GM18907 (cell line): ENCODE results near the gene SRSF7.
A peak's percentile ranks its signal among the peaks of the same experiment; 100 is the strongest.
"Not testable (repeated sequence)": the region's sequence is repeated elsewhere in the genome, so short reads cannot be mapped to it uniquely, and the experiment has no call there.

Experiments used
- ATAC-seq: cut with Tn5 transposase; IDR thresholded peaks from one replicate; pipeline ENCODE4 v1.9.1; 2021; ENCODE audit warnings: mild to moderate bottlenecking, moderate library complexity; ENCODE audit not compliant: unreplicated experiment

SRSF7 gene

GRCh38 chr2:38733300-38733971 is 17.7 kb downstream of the SRSF7 start:
- ATAC-seq = no peak

- no peak for ATAC-seq
These were observed 19.4 kb downstream of the SRSF7 start for GRCh38 chr2:38731684-38732221.

DNA sequence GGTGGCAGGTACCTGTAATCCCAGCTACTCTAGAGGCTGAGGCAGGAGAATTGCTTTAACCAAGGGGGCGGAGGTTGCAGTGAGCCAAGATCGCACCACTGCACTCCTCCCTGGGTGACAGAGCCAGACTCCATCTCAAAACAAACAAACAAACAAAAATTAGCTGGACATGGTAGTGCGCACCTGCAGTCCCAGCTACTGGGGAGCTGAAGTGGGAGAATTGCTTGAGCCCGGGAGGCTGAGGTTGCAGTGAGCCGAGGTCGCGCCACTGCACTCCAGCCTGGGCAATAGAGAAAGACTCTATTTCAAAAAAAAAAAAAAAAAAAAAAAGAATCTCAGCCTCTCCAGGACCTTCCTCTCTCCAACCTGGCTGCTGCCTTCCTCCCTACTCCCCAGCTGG is 20.1 kb downstream of the SRSF7 start:
- ATAC-seq = no peak

DNA sequence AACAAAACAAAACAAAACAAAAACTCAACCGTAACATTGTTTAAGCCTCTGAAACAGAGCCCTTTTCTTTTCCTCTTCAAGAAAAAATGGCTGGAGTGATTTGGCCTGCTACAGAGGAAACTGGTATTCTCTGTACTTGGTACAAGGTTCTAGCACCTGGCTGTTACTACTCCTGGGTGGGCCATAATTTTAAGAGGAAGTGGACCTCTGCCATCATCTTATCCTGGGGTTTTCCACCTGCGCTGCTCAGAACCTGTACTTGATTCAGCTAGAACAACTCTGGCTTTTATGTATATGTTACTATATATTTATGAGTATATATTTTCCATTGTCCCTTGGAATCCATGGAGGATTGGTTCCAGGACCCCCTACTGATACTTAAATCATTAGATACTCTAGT is 22.5 kb downstream of the SRSF7 start:
- no peak for ATAC-seq

- no peak for ATAC-seq
These were observed 23.5 kb downstream of the SRSF7 start for GRCh38 chr2:38727661-38728060.

DNA sequence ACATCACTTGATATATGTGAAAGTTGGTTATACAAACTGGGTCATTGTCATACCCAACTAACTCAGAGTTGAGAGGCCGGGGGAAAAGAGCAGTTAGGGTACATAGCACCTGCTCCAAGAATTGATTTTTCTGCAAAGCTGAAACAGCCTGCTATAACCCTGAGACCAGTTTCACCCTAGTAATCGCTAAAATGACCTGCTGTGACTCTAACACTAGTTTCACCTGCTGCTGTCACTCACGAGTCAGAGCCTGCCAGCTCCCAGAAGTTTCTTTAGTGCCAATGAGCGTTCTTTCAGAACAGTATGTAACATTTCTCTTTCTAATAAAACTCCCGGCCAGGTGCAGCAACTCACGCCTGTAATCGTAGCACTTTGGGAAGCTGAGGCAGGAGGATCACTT is 28.0 kb downstream of the SRSF7 start:
- ATAC-seq = peak; percentile 62

DNA sequence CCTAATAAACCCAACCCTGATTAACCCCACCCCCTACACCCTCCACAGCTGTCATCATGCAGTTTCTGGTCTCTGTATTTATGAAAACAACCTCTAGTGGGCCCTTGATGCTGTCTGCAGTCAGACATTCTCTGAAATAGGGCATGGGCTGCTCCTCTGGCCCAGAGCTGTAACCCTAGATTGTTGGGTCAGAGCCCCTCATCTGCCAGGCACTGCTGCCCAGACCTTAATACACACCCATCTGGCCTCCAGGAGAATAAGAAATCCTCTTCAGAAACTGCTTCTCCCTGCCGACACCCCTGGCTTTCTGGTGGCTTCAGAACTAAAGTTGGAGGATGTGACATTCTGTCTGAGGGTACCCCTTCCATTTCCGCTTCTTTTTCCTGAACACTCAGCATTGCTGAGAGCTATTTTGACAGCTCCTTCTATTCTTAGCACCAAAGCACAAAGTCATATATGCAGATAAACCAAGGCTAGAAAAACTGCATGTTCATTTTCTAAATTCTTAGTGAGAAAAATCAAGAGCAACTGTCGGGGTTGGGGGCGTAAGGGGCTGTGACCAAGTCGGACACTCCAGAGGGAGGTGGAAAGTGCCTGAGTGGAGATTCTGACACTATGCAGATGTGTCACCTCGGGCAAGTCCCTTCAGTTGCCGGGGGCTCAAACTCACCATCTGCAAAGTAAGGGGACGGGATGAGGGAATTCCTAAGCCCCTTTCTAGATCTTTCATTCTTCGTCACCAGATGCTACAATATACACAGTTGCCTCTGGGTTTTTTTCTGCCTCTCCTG is 28.7 kb downstream of the SRSF7 start:
- ATAC-seq = peak; percentile 46

GRCh38 chr2:38720613-38721241 is 30.4 kb downstream of the SRSF7 start:
- no peak for ATAC-seq

- ATAC-seq = no peak
These were observed 31.5 kb downstream of the SRSF7 start for GRCh38 chr2:38719706-38720105.

DNA sequence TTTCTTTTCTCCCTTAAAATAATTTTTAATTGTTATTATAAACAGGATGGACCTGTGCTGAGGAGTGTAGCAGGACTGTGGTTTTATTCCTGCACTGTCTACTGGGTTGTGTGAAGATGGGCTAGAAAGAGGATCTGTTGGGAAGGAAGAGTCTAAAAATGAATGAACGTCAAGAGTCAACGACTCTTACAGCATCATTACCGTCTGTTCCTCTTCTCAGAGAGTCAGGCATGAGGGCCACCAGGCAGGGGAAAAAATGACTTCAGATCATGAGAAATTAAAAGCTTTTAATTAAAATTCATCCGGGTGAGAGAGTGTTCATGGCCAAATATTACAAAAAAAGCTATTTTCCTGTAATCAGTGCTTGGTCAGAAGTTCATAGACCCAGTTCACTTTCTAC is 32.6 kb downstream of the SRSF7 start:
- ATAC-seq = no peak

GRCh38 chr2:38716185-38716584 is 35.0 kb downstream of the SRSF7 start:
- ATAC-seq = no peak

DNA sequence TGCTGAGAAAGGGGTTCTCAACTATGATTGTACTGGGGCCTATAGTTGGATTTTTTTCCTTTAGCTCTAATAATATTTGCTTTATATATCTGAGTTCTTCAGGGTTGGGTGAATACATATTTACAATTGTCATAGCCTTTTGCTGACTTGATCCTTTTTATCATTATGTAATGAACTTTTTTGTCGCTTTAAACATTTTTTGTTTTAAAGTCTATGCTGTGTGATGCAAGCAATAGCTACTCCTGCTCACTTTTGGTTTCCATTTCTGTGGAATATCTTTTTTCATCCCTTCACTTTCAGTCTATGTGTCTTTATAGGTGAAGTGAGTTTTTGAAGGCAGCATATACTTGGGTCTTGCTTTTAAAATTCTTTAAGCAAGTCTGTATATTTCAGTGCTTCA is 36.2 kb downstream of the SRSF7 start:
- not testable (repeated sequence) for ATAC-seq

DNA sequence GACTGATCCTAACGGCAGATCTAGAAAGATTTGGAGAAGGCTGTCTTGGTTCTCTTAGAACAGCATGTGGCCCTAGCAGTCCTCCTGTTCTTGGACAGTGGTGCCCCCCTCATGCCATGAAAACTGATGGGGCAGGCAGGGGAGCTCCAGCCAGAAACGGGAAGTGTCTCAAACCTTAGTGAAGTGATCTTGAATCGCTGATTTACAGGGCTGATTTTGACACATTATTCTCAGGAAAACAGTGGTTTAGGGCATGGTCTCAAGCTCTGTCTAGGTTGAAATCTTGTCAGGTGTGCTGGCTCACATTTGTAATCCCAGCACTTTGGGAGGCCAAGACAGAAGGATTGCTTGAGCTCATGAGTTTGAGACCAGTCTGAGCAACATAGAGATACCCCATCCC is 37.8 kb downstream of the SRSF7 start:
- no peak for ATAC-seq

DNA sequence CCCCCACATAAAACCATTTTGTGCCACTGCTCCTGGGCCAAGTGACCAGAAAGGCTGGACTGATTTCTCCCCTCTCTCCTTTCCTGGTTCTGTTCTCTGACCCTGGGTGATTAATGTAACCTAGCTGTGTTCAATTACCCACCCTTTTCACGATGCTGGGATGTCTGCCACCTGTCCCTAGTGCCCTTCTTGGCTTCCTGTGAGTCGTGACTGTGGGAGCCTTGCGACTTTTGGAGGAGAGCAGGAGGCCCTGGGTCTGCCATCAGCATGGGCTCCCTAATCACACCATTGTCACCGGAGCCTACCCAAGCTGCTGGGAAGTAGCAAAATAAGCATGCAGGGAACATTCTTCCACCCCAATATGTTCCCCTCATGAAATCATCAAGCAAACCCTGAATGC is 38.3 kb downstream of the SRSF7 start:
- no peak for ATAC-seq

GRCh38 chr2:38712413-38712812 is 38.7 kb downstream of the SRSF7 start:
- no peak for ATAC-seq

DNA sequence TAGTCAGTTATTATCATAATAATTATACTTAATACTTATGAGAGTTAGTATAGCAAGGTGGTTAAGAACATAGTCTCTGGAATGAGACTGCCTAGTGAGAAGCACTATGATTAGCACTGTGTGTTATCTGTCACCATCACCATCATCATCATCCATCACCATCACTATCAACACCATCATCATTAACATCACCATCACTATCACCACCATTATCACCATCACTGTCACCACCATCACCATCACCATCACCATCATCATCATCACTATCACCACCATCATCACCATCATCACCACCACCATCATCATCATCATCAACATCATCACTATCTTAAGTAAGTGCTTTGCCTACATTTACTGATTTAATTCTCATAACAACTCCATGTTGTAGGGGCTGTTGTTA is 39.6 kb downstream of the SRSF7 start:
- ATAC-seq = no peak

- peak; percentile 75 for ATAC-seq
These were observed 41.5 kb downstream of the SRSF7 start for GRCh38 chr2:38709567-38710194.

- ATAC-seq = no peak
These were observed 42.1 kb downstream of the SRSF7 start for GRCh38 chr2:38708900-38709566.

- ATAC-seq = not testable (repeated sequence)
These were observed 42.7 kb downstream of the SRSF7 start for GRCh38 chr2:38708491-38708890.

DNA sequence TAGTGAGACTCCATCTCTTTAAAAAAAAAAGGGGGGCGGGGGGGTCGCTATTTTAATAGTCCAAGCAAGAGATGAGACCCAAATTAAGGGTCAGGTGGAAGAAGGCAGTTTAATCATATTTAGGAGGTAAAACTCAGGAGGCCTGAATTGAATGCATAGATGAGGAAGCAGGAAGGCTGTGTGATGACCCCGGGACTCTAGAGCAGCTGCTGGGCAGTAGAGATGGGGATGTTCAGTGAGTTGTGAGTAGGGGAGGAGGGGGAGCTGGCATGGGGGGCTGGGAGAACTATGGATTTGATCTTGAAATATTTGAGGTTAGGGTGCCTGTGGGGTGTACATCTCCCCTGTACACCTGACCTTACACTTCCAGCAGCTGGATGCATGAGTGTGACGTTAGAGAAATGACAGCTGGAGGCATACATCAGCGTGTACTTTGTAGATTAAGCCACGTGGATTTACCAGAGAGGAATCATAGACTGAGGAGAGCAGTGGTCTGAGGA is 44.3 kb downstream of the SRSF7 start:
- no peak for ATAC-seq

DNA sequence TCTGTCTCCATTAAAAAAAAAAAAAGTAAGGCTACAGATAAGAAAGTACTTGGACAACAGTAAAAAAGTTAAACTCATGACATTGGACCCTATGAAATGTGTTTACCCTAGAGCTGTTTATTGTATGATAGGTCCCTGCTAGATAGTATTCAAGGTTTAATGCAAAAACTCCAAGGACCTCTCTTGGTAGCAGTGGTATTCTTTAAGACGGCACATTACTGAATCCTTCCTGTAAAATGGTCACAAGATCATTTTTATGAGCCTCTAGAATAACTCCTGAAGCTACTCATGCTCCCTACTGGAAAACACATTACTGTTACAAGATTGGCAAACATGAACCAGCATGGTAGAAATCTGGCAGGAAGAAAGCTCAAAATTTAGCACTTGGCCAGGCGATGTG is 46.5 kb downstream of the SRSF7 start:
- no peak for ATAC-seq
